HG02763 (cell line): Measurements from ENCODE around the gene MPPE1.
"Not testable (repeated sequence)": the region's sequence is repeated elsewhere in the genome, so short reads cannot be mapped to it uniquely, and the experiment has no call there.

Experiments
- ATAC-seq: cut with Tn5 transposase; IDR thresholded peaks from one replicate; pipeline ENCODE4 v1.9.1; 2021; ENCODE audit warnings: mild to moderate bottlenecking, moderate library complexity; ENCODE audit not compliant: unreplicated experiment

MPPE1 gene

GRCh38 chr18:11908182-11909060, at the start of gene MPPE1:
Gene MPPE1 (minus strand): TSS chr18:11908317. CDS start chr18:11897264, 11,053 bp downstream.
- peak; percentile 79 for ATAC-seq

- ATAC-seq = no peak
Observed at GRCh38 chr18:11957636-11958035, 49.5 kb upstream of the MPPE1 start.

GRCh38 chr18:11956371-11957308, 48.5 kb upstream of the MPPE1 start:
- ATAC-seq = no peak

GRCh38 chr18:11955239-11956029, 47.3 kb upstream of the MPPE1 start:
- no peak for ATAC-seq

GRCh38 chr18:11953113-11953512, 45.0 kb upstream of the MPPE1 start:
- no peak for ATAC-seq

GRCh38 chr18:11951390-11951851, 43.3 kb upstream of the MPPE1 start:
- no peak for ATAC-seq

- ATAC-seq = no peak
Observed at GRCh38 chr18:11950824-11951223, 42.7 kb upstream of the MPPE1 start.

- no peak for ATAC-seq
Observed at GRCh38 chr18:11948852-11949523, 40.9 kb upstream of the MPPE1 start.

- ATAC-seq = peak; percentile 83
Observed at GRCh38 chr18:11947214-11948191, 39.4 kb upstream of the MPPE1 start.

- ATAC-seq = no peak
Observed at GRCh38 chr18:11946756-11947155, 38.6 kb upstream of the MPPE1 start.

- not testable (repeated sequence) for ATAC-seq
Observed at GRCh38 chr18:11945834-11946659, 37.9 kb upstream of the MPPE1 start.

GRCh38 chr18:11944786-11945185, 36.7 kb upstream of the MPPE1 start:
- no peak for ATAC-seq

GRCh38 chr18:11944252-11944651, 36.1 kb upstream of the MPPE1 start:
- no peak for ATAC-seq

GRCh38 chr18:11943551-11943950, 35.4 kb upstream of the MPPE1 start:
- no peak for ATAC-seq

- no peak for ATAC-seq
Observed at GRCh38 chr18:11940956-11941355, 32.8 kb upstream of the MPPE1 start.

- peak; percentile 54 for ATAC-seq
Observed at GRCh38 chr18:11937874-11938478, 29.9 kb upstream of the MPPE1 start.

GRCh38 chr18:11932393-11932792, 24.3 kb upstream of the MPPE1 start:
- no peak for ATAC-seq

- ATAC-seq = no peak
Observed at GRCh38 chr18:11927497-11927896, 19.4 kb upstream of the MPPE1 start.
